HAP-1 (cell line): ENCODE results near the gene STPG1.

Experiments used
- DNase-seq, 2 experiments: peaks; one replicate each; pipeline ENCODE4 v3.0.0-alpha.2; 2016 to 2020; ENCODE audit warnings: low spot score in 2 of 2
- H3K27me3 ChIP-seq: fragments of 250-450 bp; sonication (Bioruptor Pico); 2 replicates; pipeline ENCODE4 v1.5.1; 2020; ENCODE audit warnings: low read depth, mild to moderate bottlenecking, moderate library complexity
- H3K36me3 ChIP-seq: fragments of 250-450 bp; sonication (Bioruptor Pico); replicated peaks from 2 replicates; pipeline ENCODE4 v1.5.1; 2020; ENCODE audit warnings: mild to moderate bottlenecking
- H3K4me1 ChIP-seq: fragments of 250-450 bp; sonication (Bioruptor Pico); 2 replicates; pipeline ENCODE4 v1.5.1; 2020; ENCODE audit warnings: mild to moderate bottlenecking
- H3K4me3 ChIP-seq: fragments of 250-450 bp; sonication (Bioruptor Pico); 2 replicates; pipeline ENCODE4 v1.5.1; 2020; ENCODE audit warnings: mild to moderate bottlenecking, moderate library complexity
- H3K9me3 ChIP-seq: fragments of 250-450 bp; sonication (Bioruptor Pico); 2 replicates; pipeline ENCODE4 v1.5.1; 2020; ENCODE audit warnings: mild to moderate bottlenecking, moderate library complexity
- in situ Hi-C: fragments of 300-500 bp; cut with MboI; formaldehyde crosslinking; loops from 3 replicates; pipeline ENCODE4 v1.14.3; 2020; ENCODE audit warnings: low sequenced_read_pairs, inconsistent platforms, mixed read lengths

The STPG1 gene

GRCh38 chr1:24441996-24442668 is 28.6 kb upstream of the STPG1 start:
- Histone ChIP-seq H3K9me3 (no peaks in the 10 kb centered on the region), H3K4me1 (peaks cover 26% of the 10 kb centered on the region), H3K36me3 (no peaks in the 10 kb centered on the region; the same call in 1 of the 2 replicates), H3K27me3 (no peaks in the 10 kb centered on the region), H3K4me3 (no peak overlapping the region)
- in situ Hi-C loops: no loop called here
- DNase-seq: no peak

- no peaks in the 10 kb centered on the region; the same call in 1 of the 2 replicates for H3K36me3 ChIP-seq
- no peak for DNase-seq
- H3K4me3 ChIP-seq: no peak overlapping the region
- no peaks in the 10 kb centered on the region for H3K27me3 ChIP-seq
- in situ Hi-C loops: no loop called here
- H3K4me1 ChIP-seq: peaks cover 26% of the 10 kb centered on the region
- H3K9me3 ChIP-seq: no peaks in the 10 kb centered on the region
Measured at GRCh38 chr1:24441480-24441879, 27.9 kb upstream of the STPG1 start.

- Histone ChIP-seq H3K27me3 (no peaks in the 10 kb centered on the region), H3K4me1 (peaks cover 26% of the 10 kb centered on the region), H3K9me3 (no peaks in the 10 kb centered on the region), H3K36me3 (no peaks in the 10 kb centered on the region; the same call in 1 of the 2 replicates), H3K4me3 (no peak overlapping the region)
- DNase-seq: no peak
- in situ Hi-C loops: no loop called here
Measured at GRCh38 chr1:24440436-24440835, 26.9 kb upstream of the STPG1 start.

- no peaks in the 10 kb centered on the region for H3K9me3 ChIP-seq
- no peak overlapping the region for H3K4me3 ChIP-seq
- no peaks in the 10 kb centered on the region for H3K27me3 ChIP-seq
- peak; percentile 61 to 73 for DNase-seq
- in situ Hi-C loops: no loop called here
- H3K4me1 ChIP-seq: peaks cover 24% of the 10 kb centered on the region
- H3K36me3 ChIP-seq: no peaks in the 10 kb centered on the region; the same call in 1 of the 2 replicates
Measured at GRCh38 chr1:24438423-24438901, 24.9 kb upstream of the STPG1 start.

- Histone ChIP-seq H3K27me3 (no peaks in the 10 kb centered on the region), H3K9me3 (no peaks in the 10 kb centered on the region), H3K36me3 (no peaks in the 10 kb centered on the region; the same call in 1 of the 2 replicates), H3K4me1 (peaks cover 17% of the 10 kb centered on the region), H3K4me3 (no peak overlapping the region)
- DNase-seq: no peak
- in situ Hi-C loops: no loop called here
Measured at GRCh38 chr1:24437631-24438396, 24.2 kb upstream of the STPG1 start.

GRCh38 chr1:24435782-24436365 is 22.3 kb upstream of the STPG1 start:
- no peaks in the 10 kb centered on the region for H3K9me3 ChIP-seq
- in situ Hi-C loops: no loop called here
- no peak for DNase-seq

GRCh38 chr1:24427545-24427862 is 13.9 kb upstream of the STPG1 start:
- no peaks in the 10 kb centered on the region for H3K36me3 ChIP-seq
- no peak for DNase-seq
- H3K4me3 ChIP-seq: no peak overlapping the region
- peaks cover 10% of the 10 kb centered on the region for H3K4me1 ChIP-seq
- H3K9me3 ChIP-seq: no peaks in the 10 kb centered on the region
- no peaks in the 10 kb centered on the region for H3K27me3 ChIP-seq
- in situ Hi-C loops: no loop called here

More at GRCh38 chr1:24435782-24436365, 22.3 kb upstream of the STPG1 start:
- Histone ChIP-seq H3K4me3 (no peak overlapping the region), H3K36me3 (no peaks in the 10 kb centered on the region), H3K27me3 (no peaks in the 10 kb centered on the region), H3K4me1 (peaks cover 12% of the 10 kb centered on the region)

- Histone ChIP-seq H3K27me3 (no peaks in the 10 kb centered on the region), H3K4me3 (no peak overlapping the region), H3K4me1 (peaks cover 10% of the 10 kb centered on the region), H3K36me3 (no peaks in the 10 kb centered on the region), H3K9me3 (no peaks in the 10 kb centered on the region)
- in situ Hi-C loops: no loop called here
- DNase-seq: no peak
Measured at GRCh38 chr1:24426744-24427544, 13.4 kb upstream of the STPG1 start.

- H3K4me3 ChIP-seq: no peak overlapping the region
- no peaks in the 10 kb centered on the region for H3K27me3 ChIP-seq
- no peak for DNase-seq
- H3K36me3 ChIP-seq: no peaks in the 10 kb centered on the region
- in situ Hi-C loops: no loop called here
- no peaks in the 10 kb centered on the region for H3K9me3 ChIP-seq
- peaks cover 10% of the 10 kb centered on the region for H3K4me1 ChIP-seq
Measured at GRCh38 chr1:24425922-24426321, 12.3 kb upstream of the STPG1 start.

GRCh38 chr1:24425441-24425840 is 11.9 kb upstream of the STPG1 start:
- H3K4me3 ChIP-seq: no peak overlapping the region
- H3K27me3 ChIP-seq: no peaks in the 10 kb centered on the region
- no peaks in the 10 kb centered on the region for H3K9me3 ChIP-seq
- H3K4me1 ChIP-seq: peaks cover 10% of the 10 kb centered on the region
- in situ Hi-C loops: no loop called here
- no peak for DNase-seq
- no peaks in the 10 kb centered on the region for H3K36me3 ChIP-seq

- Histone ChIP-seq H3K36me3 (no peaks in the 10 kb centered on the region), H3K27me3 (no peaks in the 10 kb centered on the region), H3K4me1 (peaks cover 10% of the 10 kb centered on the region), H3K4me3 (no peak overlapping the region), H3K9me3 (no peaks in the 10 kb centered on the region)
- no peak for DNase-seq
- in situ Hi-C loops: no loop called here
Measured at GRCh38 chr1:24424990-24425389, 11.4 kb upstream of the STPG1 start.

- no peaks in the 10 kb centered on the region for H3K36me3 ChIP-seq
- no peaks in the 10 kb centered on the region for H3K9me3 ChIP-seq
- DNase-seq: no peak
- H3K4me1 ChIP-seq: peaks cover 10% of the 10 kb centered on the region
- no peak overlapping the region for H3K4me3 ChIP-seq
- in situ Hi-C loops: no loop called here
- no peaks in the 10 kb centered on the region for H3K27me3 ChIP-seq
Measured at GRCh38 chr1:24424207-24424606, 10.6 kb upstream of the STPG1 start.

GRCh38 chr1:24421502-24421901 is 7.9 kb upstream of the STPG1 start:
- Histone ChIP-seq H3K9me3 (no peaks in the 10 kb centered on the region), H3K4me1 (peaks cover 13% of the 10 kb centered on the region), H3K27me3 (no peaks in the 10 kb centered on the region), H3K36me3 (no peaks in the 10 kb centered on the region), H3K4me3 (no peak overlapping the region)
- DNase-seq: no peak
- in situ Hi-C loops: no loop called here
